Stimulated activated CD4-positive, alpha-beta T cell treated with anti-CD3 and anti-CD28 coated beads, Interleukin-2, amount 100 ng/mL, for 24 hours (primary cell): ENCODE data around the gene ADCY2.

Experiments
- DNase-seq, 2 donors: peaks; one replicate each; pipeline ENCODE4 v3.0.0-alpha.2; 2020

ADCY2 gene

GRCh38 chr5:7395947-7396712 lies at the start of gene ADCY2:
ADCY2 (plus strand) TSS chr5:7396138; CDS start chr5:7396297, 159 bp downstream.
- peak in 1 of 2 donors; percentile 16 for DNase-seq

GRCh38 chr5:7347377-7347776 lies 48.6 kb upstream of the ADCY2 start:
- no peak for DNase-seq

- no peak for DNase-seq
Observed at GRCh38 chr5:7348168-7348854, 47.6 kb upstream of the ADCY2 start.

GRCh38 chr5:7361593-7361992 lies 34.3 kb upstream of the ADCY2 start:
- no peak for DNase-seq

GRCh38 chr5:7363067-7363677 lies 32.8 kb upstream of the ADCY2 start:
- DNase-seq, result no peak

GRCh38 chr5:7364226-7364875 lies 31.6 kb upstream of the ADCY2 start:
- DNase-seq, result no peak

- no peak for DNase-seq
Observed at GRCh38 chr5:7367780-7368179, 28.2 kb upstream of the ADCY2 start.

- no peak for DNase-seq
Observed at GRCh38 chr5:7372399-7372798, 23.5 kb upstream of the ADCY2 start.

GRCh38 chr5:7374186-7374585 lies 21.8 kb upstream of the ADCY2 start:
- DNase-seq, result no peak

- DNase-seq, result no peak
Observed at GRCh38 chr5:7375457-7375856, 20.5 kb upstream of the ADCY2 start.

GRCh38 chr5:7376871-7377270 lies 19.1 kb upstream of the ADCY2 start:
- DNase-seq, result no peak

- no peak for DNase-seq
Observed at GRCh38 chr5:7377761-7378160, 18.2 kb upstream of the ADCY2 start.

GRCh38 chr5:7382588-7382987 lies 13.3 kb upstream of the ADCY2 start:
- DNase-seq, result no peak

- DNase-seq, result no peak
Observed at GRCh38 chr5:7385681-7386080, 10.3 kb upstream of the ADCY2 start.

- DNase-seq, result no peak
Observed at GRCh38 chr5:7388553-7388952, 7.4 kb upstream of the ADCY2 start.

GRCh38 chr5:7391215-7391614 lies 4.7 kb upstream of the ADCY2 start:
- no peak for DNase-seq

GRCh38 chr5:7391814-7392692 lies 3.9 kb upstream of the ADCY2 start:
- no peak for DNase-seq

- no peak for DNase-seq
Observed at GRCh38 chr5:7392693-7393024, 3.3 kb upstream of the ADCY2 start.

GRCh38 chr5:7393921-7394799 lies 1.8 kb upstream of the ADCY2 start:
- no peak for DNase-seq

GRCh38 chr5:7394889-7395431 lies 978 bp upstream of the ADCY2 start:
- DNase-seq, result no peak

GRCh38 chr5:7395432-7395946 lies 449 bp upstream of the ADCY2 start:
- no peak for DNase-seq
